ENCODE data around the gene KLHL29. TPM values are rescaled to one million over a fixed set of nuclear protein-coding genes. Genes with fewer than 3 reads are reported as not detected.

Gene KLHL29
- total and polyA plus RNA-seq, 2 donors (not counting 1 experiment from before 2014, with no cell fraction given) = 1.3 to 3.4 TPM

DNA sequence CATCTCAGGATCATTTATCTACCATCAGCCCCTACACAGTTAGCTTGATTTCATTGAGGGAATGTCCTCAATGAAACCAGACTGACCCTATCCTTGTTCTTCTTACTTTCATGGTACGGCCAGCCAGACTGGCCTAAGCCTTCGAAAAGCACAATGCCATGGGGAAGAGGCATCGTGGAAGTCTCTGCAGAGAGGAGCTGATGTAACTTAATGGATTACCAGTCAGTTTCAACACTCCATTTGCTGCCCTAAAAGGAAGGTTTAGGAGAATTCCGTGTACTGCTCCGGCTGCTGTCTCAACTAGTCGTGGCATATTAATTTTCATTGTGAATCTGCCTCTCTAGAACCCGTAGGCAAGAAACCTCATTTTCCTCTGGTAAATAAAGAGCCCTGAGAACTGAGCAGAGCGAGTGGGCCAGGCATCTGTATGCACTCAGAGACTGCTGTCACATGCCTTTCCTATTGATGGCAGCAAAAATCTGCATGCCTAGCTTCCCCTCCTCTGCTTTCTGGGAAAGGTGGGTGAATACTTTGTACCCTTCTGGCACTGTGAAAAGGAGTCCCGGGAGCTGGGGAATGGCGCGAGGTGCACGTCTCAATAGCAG lies 184.9 kb downstream of the KLHL29 start:
- Histone ChIP-seq H2AFZ (ENCODE audit: insufficient read depth, low read depth, low read length, poor library complexity, severe bottlenecking) (no peak overlapping the region), H3K4me3 (ENCODE audit: control extremely low read depth in 1 of 5, extremely low read depth in 1 of 5, insufficient read depth in 1 of 5, low read depth in 2 of 5, low read length in 4 of 5) (no peak overlapping the region), H3K36me3 (replicated peaks in 1 of 2; ENCODE audit: control extremely low read depth in 1 of 2, control insufficient read depth in 1 of 2, extremely low read depth in 1 of 2, insufficient read depth in 2 of 2, low read length in 1 of 2) (no peaks in the 10 kb centered on the region), H3K27me3 (replicated peaks in 1 of 4; ENCODE audit: control extremely low read depth in 1 of 4, control insufficient read depth in 3 of 4, insufficient read depth in 4 of 4, low read length in 3 of 4) (no peaks in the 10 kb centered on the region), H3K4me2 (replicated peaks; ENCODE audit: low read depth, low read length, poor library complexity, severe bottlenecking) (no peak overlapping the region), H3K9me3 (ENCODE audit: control extremely low read depth in 1 of 3, control insufficient read depth in 2 of 3, insufficient read depth in 1 of 3, low read length in 2 of 3) (peaks cover 0 to 6% (median 0%) of the 10 kb centered on the region in 3 donors), H3K79me2 (ENCODE audit: control insufficient read depth, insufficient read depth, low read length) (no peaks in the 10 kb centered on the region), H3K27ac (ENCODE audit: low read length in 2 of 2) (no peak overlapping the region), H3K4me1 (ENCODE audit: control insufficient read depth in 2 of 2, insufficient read depth in 2 of 2, low read length in 2 of 2) (no peaks in the 10 kb centered on the region), H4K20me1 (ENCODE audit: control insufficient read depth, insufficient read depth, low read length, poor library complexity, severe bottlenecking) (no peaks in the 10 kb centered on the region), H3K9ac (ENCODE audit: low read length) (no peak overlapping the region)
- Mint-ChIP-seq H3K9me3 (ENCODE audit: insufficient read depth) (no peaks in the 10 kb centered on the region), H3K27me3 (no peaks in the 10 kb centered on the region), H3K27ac (no peak overlapping the region), H3K4me3 (no peak overlapping the region), H3K4me1 (no peaks in the 10 kb centered on the region)
- POLR2A ChIA-PET = no interaction called here
- intact Hi-C loops (cut with micrococcal nuclease) = no loop called here
- WGBS (ENCODE audit: insufficient coverage) = 95% methylated on average over 9 of the region's 12 CpGs
- TF ChIP-seq EZH2 (IDR thresholded peaks at IDR 0.05; ENCODE audit: borderline replicate concordance, insufficient read depth, low read depth, low read length, poor library complexity, severe bottlenecking) = no peak
- TF ChIP-seq, protein P1, sequence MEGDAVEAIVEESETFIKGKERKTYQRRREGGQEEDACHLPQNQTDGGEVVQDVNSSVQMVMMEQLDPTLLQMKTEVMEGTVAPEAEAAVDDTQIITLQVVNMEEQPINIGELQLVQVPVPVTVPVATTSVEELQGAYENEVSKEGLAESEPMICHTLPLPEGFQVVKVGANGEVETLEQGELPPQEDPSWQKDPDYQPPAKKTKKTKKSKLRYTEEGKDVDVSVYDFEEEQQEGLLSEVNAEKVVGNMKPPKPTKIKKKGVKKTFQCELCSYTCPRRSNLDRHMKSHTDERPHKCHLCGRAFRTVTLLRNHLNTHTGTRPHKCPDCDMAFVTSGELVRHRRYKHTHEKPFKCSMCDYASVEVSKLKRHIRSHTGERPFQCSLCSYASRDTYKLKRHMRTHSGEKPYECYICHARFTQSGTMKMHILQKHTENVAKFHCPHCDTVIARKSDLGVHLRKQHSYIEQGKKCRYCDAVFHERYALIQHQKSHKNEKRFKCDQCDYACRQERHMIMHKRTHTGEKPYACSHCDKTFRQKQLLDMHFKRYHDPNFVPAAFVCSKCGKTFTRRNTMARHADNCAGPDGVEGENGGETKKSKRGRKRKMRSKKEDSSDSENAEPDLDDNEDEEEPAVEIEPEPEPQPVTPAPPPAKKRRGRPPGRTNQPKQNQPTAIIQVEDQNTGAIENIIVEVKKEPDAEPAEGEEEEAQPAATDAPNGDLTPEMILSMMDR (IDR thresholded peaks at IDR 0.05) = no peak
- CTCF ChIA-PET = no interaction called here
- DNase-seq (no peak), ATAC-seq (ENCODE audit: low read depth) (no peak)

DNA sequence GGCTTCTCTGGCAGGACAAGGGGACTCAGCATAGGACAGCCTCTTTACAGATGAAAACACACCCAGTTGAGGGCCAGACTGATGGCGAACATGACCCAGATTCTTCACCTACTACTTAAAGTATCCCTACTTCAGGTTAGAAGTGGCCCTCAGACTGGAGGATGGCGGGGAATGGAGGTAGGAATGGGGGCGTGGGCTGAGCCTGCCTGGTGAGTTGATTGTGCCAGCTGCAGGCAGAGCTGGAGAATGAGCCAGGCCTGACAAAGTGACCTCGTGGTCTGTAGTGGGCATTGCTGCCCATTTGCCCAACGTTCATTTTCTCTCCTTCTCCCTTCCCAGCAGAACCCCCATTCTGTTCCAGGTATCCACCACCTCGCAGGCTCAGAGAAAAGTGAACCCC lies 186.1 kb downstream of the KLHL29 start:
- no peak for ATAC-seq (ENCODE audit: low read depth)
- CTCF ChIA-PET = no interaction called here
- H3K36me3 ChIP-seq (replicated peaks in 1 of 2; ENCODE audit: control extremely low read depth in 1 of 2, control insufficient read depth in 1 of 2, extremely low read depth in 1 of 2, insufficient read depth in 2 of 2, low read length in 1 of 2) = no peaks in the 10 kb centered on the region

More for the DNA sequence above, 186.1 kb downstream of the KLHL29 start:
- H3K9me3 Mint-ChIP-seq (ENCODE audit: insufficient read depth) = no peaks in the 10 kb centered on the region
- Histone ChIP-seq H3K27me3 (replicated peaks in 1 of 4; ENCODE audit: control extremely low read depth in 1 of 4, control insufficient read depth in 3 of 4, insufficient read depth in 4 of 4, low read length in 3 of 4) (no peaks in the 10 kb centered on the region), H3K9ac (ENCODE audit: low read length) (no peak overlapping the region), H4K20me1 (ENCODE audit: control insufficient read depth, insufficient read depth, low read length, poor library complexity, severe bottlenecking) (no peaks in the 10 kb centered on the region), H3K27ac (ENCODE audit: low read length in 2 of 2) (no peak overlapping the region), H2AFZ (ENCODE audit: insufficient read depth, low read depth, low read length, poor library complexity, severe bottlenecking) (no peak overlapping the region), H3K4me2 (replicated peaks; ENCODE audit: low read depth, low read length, poor library complexity, severe bottlenecking) (no peak overlapping the region), H3K9me3 (ENCODE audit: control extremely low read depth in 1 of 3, control insufficient read depth in 2 of 3, insufficient read depth in 1 of 3, low read length in 2 of 3) (peaks cover 0 to 6% (median 0%) of the 10 kb centered on the region in 3 donors), H3K4me1 (ENCODE audit: control insufficient read depth in 2 of 2, insufficient read depth in 2 of 2, low read length in 2 of 2) (no peaks in the 10 kb centered on the region), H3K79me2 (ENCODE audit: control insufficient read depth, insufficient read depth, low read length) (no peaks in the 10 kb centered on the region), H3K4me3 (ENCODE audit: control extremely low read depth in 1 of 5, extremely low read depth in 1 of 5, insufficient read depth in 1 of 5, low read depth in 2 of 5, low read length in 4 of 5) (no peak overlapping the region)
- no peaks in the 10 kb centered on the region for H3K4me1 Mint-ChIP-seq
- POLR2A ChIA-PET = no interaction called here
- DNase-seq = no peak
- H3K27me3 Mint-ChIP-seq = no peaks in the 10 kb centered on the region
- intact Hi-C loops (cut with micrococcal nuclease) = no loop called here
- no peak overlapping the region for H3K4me3 Mint-ChIP-seq
- H3K27ac Mint-ChIP-seq = no peak overlapping the region
- 92% methylated on average over 3 of the region's 6 CpGs for WGBS (ENCODE audit: insufficient coverage)
- TF ChIP-seq EZH2 (IDR thresholded peaks at IDR 0.05; ENCODE audit: borderline replicate concordance, insufficient read depth, low read depth, low read length, poor library complexity, severe bottlenecking) = no peak
- TF ChIP-seq, protein P1 (IDR thresholded peaks at IDR 0.05) = no peak

Measured in B cell (primary cell).